Mesodermal cell (in vitro differentiated cells): ENCODE results near the gene SKIDA1.

Experiments
- H3K27ac ChIP-seq: 2 replicates; pipeline ENCODE4 v1.7.0; 2013; ENCODE audit warnings: mild to moderate bottlenecking, low read depth, low read length, moderate library complexity; ENCODE audit not compliant: severe bottlenecking
- H3K36me3 ChIP-seq: 2 replicates; pipeline ENCODE4 v1.7.1; 2013; ENCODE audit warnings: mild to moderate bottlenecking, low read length, moderate library complexity; ENCODE audit not compliant: control insufficient read depth, insufficient read depth
- H3K4me1 ChIP-seq: one replicate; pipeline ENCODE4 v1.7.1; 2013; ENCODE audit warnings: mild to moderate bottlenecking, low read length; ENCODE audit not compliant: insufficient read depth, control insufficient read depth, poor library complexity, severe bottlenecking
- H3K4me3 ChIP-seq: 2 replicates; pipeline ENCODE4 v1.7.0; 2013; ENCODE audit warnings: low read length, control low read depth, mild to moderate bottlenecking; ENCODE audit not compliant: insufficient read depth, poor library complexity, severe bottlenecking; ENCODE audit errors: extremely low read depth
- H3K9me3 ChIP-seq: 2 replicates; pipeline ENCODE4 v1.7.1; 2013; ENCODE audit warnings: mild to moderate bottlenecking, low read length, moderate library complexity; ENCODE audit not compliant: control insufficient read depth
- WGBS, 2 experiments: methylation state at CpG; one replicate each; pipeline ENCODE4 v1.1.5; 2013; ENCODE audit warnings: missing lambda C conversion rate in 2 of 2; ENCODE audit not compliant: insufficient coverage in 2 of 2; 5-methylcytosine and 5-hydroxymethylcytosine counted together

The SKIDA1 gene

GRCh38 chr10:21468086-21468485 is 57.4 kb downstream of the SKIDA1 start:
- WGBS, 2 experiments: 89 to 94% methylated on average over 2 to 3 of the region's 3 CpGs
- H3K4me1 ChIP-seq: peaks cover 10% of the 10 kb centered on the region
- no peak overlapping the region for H3K4me3 ChIP-seq
- no peak overlapping the region for H3K27ac ChIP-seq
- H3K9me3 ChIP-seq: no peaks in the 10 kb centered on the region
- no peaks in the 10 kb centered on the region for H3K36me3 ChIP-seq

DNA sequence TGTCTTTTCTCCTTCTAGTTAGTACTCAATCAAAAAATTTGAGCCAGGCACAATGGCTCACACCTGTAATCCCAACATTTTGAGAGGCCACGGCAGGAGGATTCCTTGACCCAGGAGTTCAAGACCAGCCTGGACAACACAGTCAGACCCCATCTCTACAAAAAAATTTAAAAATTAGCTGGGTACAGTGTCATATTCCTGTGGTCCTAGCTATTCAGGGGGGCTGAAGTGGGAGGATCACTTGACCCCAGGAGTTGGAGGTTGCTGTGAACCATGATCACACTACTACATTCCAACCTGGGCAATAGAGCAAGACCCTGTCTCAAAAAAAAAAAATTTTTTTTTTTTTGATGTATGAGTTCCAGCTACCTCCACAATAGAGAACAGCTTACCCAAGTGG is 57.8 kb downstream of the SKIDA1 start:
- H3K36me3 ChIP-seq: no peaks in the 10 kb centered on the region
- peaks cover 10% of the 10 kb centered on the region for H3K4me1 ChIP-seq
- 100% methylated on average over 1 of the region's 1 CpG for WGBS, 2 experiments
- H3K4me3 ChIP-seq: no peak overlapping the region
- H3K27ac ChIP-seq: no peak overlapping the region
- H3K9me3 ChIP-seq: no peaks in the 10 kb centered on the region

GRCh38 chr10:21464134-21464533 is 61.3 kb downstream of the SKIDA1 start:
- H3K36me3 ChIP-seq: no peaks in the 10 kb centered on the region
- H3K4me1 ChIP-seq: peaks cover 10% of the 10 kb centered on the region
- WGBS, 2 experiments: 89 to 94% methylated on average over 4 to 5 of the region's 7 CpGs
- H3K4me3 ChIP-seq: no peak overlapping the region
- no peak overlapping the region for H3K27ac ChIP-seq
- H3K9me3 ChIP-seq: no peaks in the 10 kb centered on the region
